ENCODE results near the gene THOC3.
"Not testable (repeated sequence)": the region's sequence is repeated elsewhere in the genome, so short reads cannot be mapped to it uniquely, and the experiment has no call there.

THOC3 gene

DNA sequence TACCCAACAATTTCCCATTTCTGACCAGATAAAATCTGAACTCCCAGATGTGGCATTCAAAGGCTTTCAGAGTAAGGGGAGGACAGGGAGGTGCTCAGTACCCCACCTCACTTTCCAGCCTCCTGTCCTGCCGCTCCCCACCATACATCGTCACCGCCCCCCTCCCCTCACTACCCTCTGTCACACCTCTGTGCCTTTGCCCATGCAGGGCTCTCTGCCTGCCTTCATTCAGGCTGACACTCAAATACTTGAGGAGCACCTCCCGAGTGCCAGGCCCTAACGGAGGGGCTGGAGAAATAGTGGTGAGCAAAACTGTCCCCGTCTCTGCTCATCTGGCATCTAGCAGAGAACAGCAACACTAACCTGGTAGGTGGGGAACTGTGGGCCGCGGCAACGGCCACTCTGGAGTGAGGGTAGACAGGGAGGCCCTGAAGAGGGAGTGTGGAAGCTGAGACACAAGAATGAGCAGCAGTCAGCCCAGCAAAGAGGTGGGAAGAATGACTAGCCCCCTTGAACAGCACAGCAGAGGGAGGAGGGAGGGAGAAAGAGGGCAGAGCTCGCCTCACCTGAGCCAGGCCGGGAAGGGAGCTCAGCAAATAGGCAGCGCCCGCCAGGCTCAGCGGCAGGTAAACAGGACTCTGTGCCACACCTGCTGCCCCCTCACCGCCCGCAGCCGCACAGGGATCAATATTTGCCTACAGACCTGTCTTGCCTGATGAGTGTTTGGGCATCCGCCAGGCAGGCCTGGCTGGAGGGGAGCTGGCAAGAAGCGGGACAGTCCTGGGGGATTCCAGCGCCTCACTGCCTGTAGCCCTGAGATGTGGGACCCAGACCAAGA lies 54.1 kb downstream of the THOC3 start:
- peaks cover 13% of the 10 kb centered on the region for H3K36me3 Mint-ChIP-seq
- not testable (repeated sequence) for H3K9me3 Mint-ChIP-seq, H3K27me3 Mint-ChIP-seq, H3K4me3 Mint-ChIP-seq, H3K27ac Mint-ChIP-seq, H3K4me1 Mint-ChIP-seq, ATAC-seq

DNA sequence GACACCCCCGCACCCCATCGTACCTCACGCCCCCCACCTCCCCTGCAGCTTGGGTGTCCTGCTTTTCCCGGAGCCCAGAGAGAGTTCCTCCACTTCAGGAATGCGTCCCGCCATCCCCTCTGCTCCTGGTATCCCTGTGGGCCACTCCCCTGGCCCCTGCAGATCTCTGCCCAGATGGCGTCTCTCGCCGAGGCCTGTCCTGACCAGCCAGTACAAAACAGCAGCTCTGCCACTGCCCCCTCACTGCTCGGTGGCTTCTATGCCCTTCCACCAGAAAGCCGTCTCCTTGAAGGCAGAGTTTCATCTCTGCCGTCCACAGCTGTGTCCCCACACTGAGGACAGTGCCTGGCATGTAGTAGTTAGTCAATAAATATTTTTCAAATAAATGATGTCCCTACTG lies 58.0 kb downstream of the THOC3 start:
- not testable (repeated sequence) for H3K27me3 Mint-ChIP-seq, H3K9me3 Mint-ChIP-seq, H3K27ac Mint-ChIP-seq, H3K36me3 Mint-ChIP-seq, H3K4me3 Mint-ChIP-seq, H3K4me1 Mint-ChIP-seq
- peak; percentile 18 for ATAC-seq

Measured in stimulated activated memory B cell treated with anti-CD40 and anti-IgM and Interleukin-4, amounts not matched to agents 10 μg/mL and 1 μg/mL and 100 μg/mL, for 72 hours (primary cell).